Measurements from ENCODE around the gene TNFSF10.

- TF ChIP-seq EZH2 (IDR thresholded peaks at IDR 0.05; ENCODE audit: insufficient read depth, poor library complexity, severe bottlenecking), result no peak
- no peak for TF ChIP-seq EZH2phosphoT487 (IDR thresholded peaks at IDR 0.05; ENCODE audit: insufficient read depth, low read depth)
These were observed 5.4 kb upstream of the TNFSF10 start for GRCh38 chr3:172528677-172529076.

All from GM23248 (cell line).